CD4-positive, alpha-beta memory T cell (primary cell): Measurements from ENCODE around the gene TPD52L3. TPM values are rescaled to one million over a fixed set of nuclear protein-coding genes. Genes with fewer than 3 reads are reported as not detected.

Experiments used
- CTCF ChIA-PET: fragments of 350-600 bp; sonication (Branson Sonifier 250); formaldehyde crosslinking; loops from one replicate; lab custom pipeline; 2021; ENCODE audit warnings: inconsistent platforms; ENCODE audit not compliant: partially characterized antibody; lab: Charles Lee
- POLR2A ChIA-PET: fragments of 350-600 bp; sonication (Branson Sonifier 250); formaldehyde crosslinking; loops from one replicate; lab custom pipeline; 2021; ENCODE audit not compliant: partially characterized antibody; lab: Charles Lee
- DNase-seq, 5 donors: peaks; one replicate each; pipeline versions ENCODE4 v3.0.0 to v3.0.0-alpha.2; 2020 to 2022; ENCODE audit warnings: mixed read lengths in 1 of 5
- H3K27ac ChIP-seq: one replicate; pipeline ENCODE4 v1.7.0; 2013; ENCODE audit warnings: low read depth, low read length
- H3K27me3 ChIP-seq: 2 replicates; pipeline ENCODE4 v1.7.0; 2013; ENCODE audit warnings: mild to moderate bottlenecking, low read length, moderate library complexity; ENCODE audit not compliant: insufficient read depth
- H3K36me3 ChIP-seq: 2 replicates; pipeline ENCODE4 v1.7.0; 2013; ENCODE audit warnings: mild to moderate bottlenecking, low read length, moderate library complexity; ENCODE audit not compliant: insufficient read depth
- H3K4me1 ChIP-seq: 2 replicates; pipeline ENCODE4 v1.7.0; 2013; ENCODE audit warnings: mild to moderate bottlenecking, low read length, moderate library complexity; ENCODE audit not compliant: insufficient read depth
- H3K4me3 ChIP-seq, 2 donors: one replicate each; pipeline ENCODE4 v1.7.0; 2013; ENCODE audit warnings: low read length in 2 of 2, mild to moderate bottlenecking in 1 of 2
- H3K9me3 ChIP-seq, 2 donors: one replicate each; pipeline ENCODE4 v1.7.0; 2013; ENCODE audit warnings: low read length in 2 of 2, control low read depth in 1 of 2; ENCODE audit not compliant: control insufficient read depth in 1 of 2
- H3K27ac Mint-ChIP-seq, 7 donors: one replicate each; pipeline ENCODE4 v1.8.0; 2020 to 2021; ENCODE audit warnings: mixed read lengths in 7 of 7, mild to moderate bottlenecking in 6 of 7, inconsistent platforms in 3 of 7, moderate library complexity in 3 of 7
- H3K27me3 Mint-ChIP-seq, 2 donors: one replicate each; pipeline ENCODE4 v1.8.0; 2020 to 2021; ENCODE audit warnings: mixed read lengths in 2 of 2
- H3K36me3 Mint-ChIP-seq, 2 donors: one replicate each; pipeline ENCODE4 v1.8.0; 2020 to 2021; ENCODE audit warnings: mixed read lengths in 2 of 2, inconsistent platforms in 1 of 2, mild to moderate bottlenecking in 1 of 2
- H3K4me1 Mint-ChIP-seq, 4 donors: one replicate each; pipeline ENCODE4 v1.8.0; 2020 to 2021; ENCODE audit warnings: mixed read lengths in 4 of 4, mild to moderate bottlenecking in 1 of 4
- H3K4me3 Mint-ChIP-seq, 8 donors: one replicate each; pipeline ENCODE4 v1.8.0; 2020 to 2021; ENCODE audit warnings: mixed read lengths in 8 of 8, mild to moderate bottlenecking in 7 of 8, moderate library complexity in 6 of 8, inconsistent platforms in 3 of 8
- H3K9me3 Mint-ChIP-seq, 8 donors: one replicate each; pipeline ENCODE4 v1.8.0; 2020 to 2021; ENCODE audit warnings: mixed read lengths in 8 of 8, mild to moderate bottlenecking in 5 of 8, inconsistent platforms in 3 of 8, moderate library complexity in 1 of 8
- intact Hi-C: fragments of 100-400 bp; cut with micrococcal nuclease; formaldehyde crosslinking; loops from one replicate; pipeline ENCODE4 v1.15.1; 2023
- polyA plus RNA-seq, 2 donors: library from polyadenylated mRNA; unstranded; fragments of 300-500 nt; fragmentation: Illumina TruSeq; gene quantifications; one replicate each; pipeline ENCODE4 v1.2.3, GENCODE V29; 2021
- total RNA-seq, 2 experiments: library from RNA; stranded (reverse); gene quantifications; one replicate each; pipeline ENCODE4 v1.2.3, GENCODE V29; 2021

TPD52L3 gene
- total RNA-seq, result not detected
- polyA plus RNA-seq, result not detected

DNA sequence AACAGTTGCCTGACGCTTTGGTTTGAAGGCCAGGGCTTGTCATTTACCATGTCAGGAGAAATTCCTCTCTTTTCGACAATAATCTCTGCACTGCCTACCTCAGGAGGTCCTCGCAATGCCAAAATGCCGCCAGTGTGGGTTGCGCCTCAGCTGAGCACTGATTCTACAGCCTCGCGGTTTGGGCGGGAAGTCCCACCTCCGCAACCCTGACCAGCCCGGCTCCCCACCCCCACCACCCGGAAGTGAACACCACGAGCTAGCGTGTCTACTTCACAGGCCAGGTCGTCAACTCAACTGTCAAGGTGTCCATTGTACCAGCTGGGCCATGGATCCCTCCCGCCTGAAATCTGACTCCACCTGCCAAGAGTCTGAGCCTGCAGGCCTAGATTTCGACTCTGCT is at the start of gene TPD52L3:
Gene TPD52L3 (plus strand): TSS at position 273 of the 400 bp plus-strand sequence. CDS start 221 bp downstream, outside the sequence.
- no peak within 1 kb of the TSS for H3K27ac Mint-ChIP-seq
- intact Hi-C loops, result no loop called here
- peaks cover 16 to 22% of the 10 kb centered on the region in 2 donors for H3K27me3 Mint-ChIP-seq
- H3K9me3 ChIP-seq, result no peaks in the 10 kb centered on the region
- no peak within 1 kb of the TSS for H3K4me3 ChIP-seq
- POLR2A ChIA-PET, result no interaction called here
- no peaks in the 10 kb centered on the region for H3K36me3 Mint-ChIP-seq
- no peaks in the 10 kb centered on the region for H3K36me3 ChIP-seq
- H3K4me1 ChIP-seq, result no peaks in the 10 kb centered on the region
- H3K27ac ChIP-seq, result no peak within 1 kb of the TSS
- DNase-seq, result no peak
- H3K9me3 Mint-ChIP-seq, result peaks cover 0 to 8% (median 4%) of the 10 kb centered on the region in 8 donors
- no peaks in the 10 kb centered on the region for H3K27me3 ChIP-seq
- CTCF ChIA-PET, result no interaction called here
- H3K4me3 Mint-ChIP-seq, result no peak within 1 kb of the TSS
- no peaks in the 10 kb centered on the region for H3K4me1 Mint-ChIP-seq

DNA sequence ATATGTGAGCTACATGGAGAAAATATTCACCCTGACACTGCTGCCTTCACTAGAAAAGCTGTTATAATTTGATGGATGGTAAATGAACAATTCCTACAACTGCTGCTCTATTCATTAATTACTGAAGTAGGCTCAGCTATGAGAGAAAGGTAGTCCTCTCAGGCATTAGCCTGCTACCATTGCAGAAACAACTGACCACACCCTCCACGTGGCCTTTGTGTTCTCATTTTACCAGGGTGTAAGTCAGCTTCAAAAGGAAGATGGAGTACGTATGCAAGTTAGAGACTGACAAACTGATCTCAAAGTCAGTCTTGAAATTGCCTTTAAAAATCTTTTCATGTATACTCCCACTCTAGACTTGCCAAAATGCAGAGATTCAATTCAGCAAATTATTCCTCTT is 26.3 kb upstream of the TPD52L3 start:
- no peak overlapping the region for H3K4me3 Mint-ChIP-seq
- POLR2A ChIA-PET, result no interaction called here
- no peaks in the 10 kb centered on the region for H3K36me3 Mint-ChIP-seq

DNA sequence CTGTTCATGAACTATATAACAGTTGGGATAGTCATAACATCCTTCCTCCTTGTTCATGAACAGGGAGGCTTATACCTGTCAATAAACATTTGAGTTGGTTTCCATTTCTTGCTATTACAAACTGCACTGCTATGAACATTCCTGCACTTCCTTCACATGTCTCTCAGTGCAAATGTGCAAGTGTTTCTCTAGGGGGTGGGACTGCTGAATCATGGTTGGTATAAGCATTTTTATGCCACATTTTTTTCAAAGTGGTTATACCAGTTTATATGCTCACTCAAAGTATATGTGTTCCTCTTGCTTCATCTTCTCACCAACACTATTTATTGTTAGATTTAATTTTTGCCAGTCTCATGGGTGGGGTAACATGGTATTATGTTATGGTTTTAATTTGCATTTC is 25.8 kb upstream of the TPD52L3 start:
- Histone ChIP-seq H3K27me3 (no peaks in the 10 kb centered on the region), H3K9me3 (no peaks in the 10 kb centered on the region), H3K36me3 (no peaks in the 10 kb centered on the region), H3K27ac (no peak overlapping the region), H3K4me3 (no peak overlapping the region), H3K4me1 (no peaks in the 10 kb centered on the region)
- H3K27me3 Mint-ChIP-seq, result peaks cover 7 to 8% of the 10 kb centered on the region in 2 donors
- POLR2A ChIA-PET, result no interaction called here
- DNase-seq, result no peak
- intact Hi-C loops, result no loop called here
- no peak overlapping the region for H3K4me3 Mint-ChIP-seq
- CTCF ChIA-PET, result no interaction called here
- H3K9me3 Mint-ChIP-seq, result peaks cover 0 to 2% (median 0%) of the 10 kb centered on the region in 8 donors
- H3K27ac Mint-ChIP-seq, result no peak overlapping the region
- no peaks in the 10 kb centered on the region for H3K4me1 Mint-ChIP-seq
- H3K36me3 Mint-ChIP-seq, result no peaks in the 10 kb centered on the region

More for the DNA sequence above, 26.3 kb upstream of the TPD52L3 start:
- no peaks in the 10 kb centered on the region for H3K9me3 ChIP-seq
- no peaks in the 10 kb centered on the region for H3K4me1 Mint-ChIP-seq
- H3K4me1 ChIP-seq, result no peaks in the 10 kb centered on the region
- H3K9me3 Mint-ChIP-seq, result peaks cover 0 to 2% (median 0%) of the 10 kb centered on the region in 8 donors
- peaks cover 6% of the 10 kb centered on the region in 2 donors for H3K27me3 Mint-ChIP-seq
- H3K27ac Mint-ChIP-seq, result no peak overlapping the region
- DNase-seq, result no peak
- H3K36me3 ChIP-seq, result no peaks in the 10 kb centered on the region
- H3K4me3 ChIP-seq, result no peak overlapping the region
- no peak overlapping the region for H3K27ac ChIP-seq
- intact Hi-C loops, result no loop called here
- H3K27me3 ChIP-seq, result no peaks in the 10 kb centered on the region
- CTCF ChIA-PET, result no interaction called here

DNA sequence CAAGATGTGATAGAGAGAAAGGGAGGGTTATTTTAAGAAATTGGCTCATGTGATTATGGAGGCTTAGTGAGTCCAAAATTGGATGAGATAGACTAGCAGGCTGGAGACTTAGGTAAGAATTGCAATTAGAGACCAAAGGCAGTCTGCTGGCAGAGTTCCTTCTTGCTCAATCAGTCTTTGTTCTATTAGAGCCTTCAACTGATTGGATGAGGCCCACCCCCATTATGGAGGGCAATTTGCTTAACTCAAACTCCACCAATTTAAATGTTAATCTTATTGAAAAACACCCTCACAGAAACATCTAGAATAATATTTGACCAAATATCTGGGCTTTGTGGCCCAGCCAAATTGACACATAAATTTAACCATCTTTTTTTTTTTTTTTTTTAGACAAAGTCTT is 23.9 kb upstream of the TPD52L3 start:
- no peaks in the 10 kb centered on the region for H3K9me3 ChIP-seq
- POLR2A ChIA-PET, result no interaction called here
- intact Hi-C loops, result no loop called here
- H3K9me3 Mint-ChIP-seq, result peaks cover 0 to under 1% (median 0%) of the 10 kb centered on the region in 8 donors
- no peak overlapping the region for H3K4me3 ChIP-seq
- H3K4me3 Mint-ChIP-seq, result no peak overlapping the region
- H3K4me1 Mint-ChIP-seq, result no peaks in the 10 kb centered on the region
- H3K36me3 ChIP-seq, result no peaks in the 10 kb centered on the region
- H3K36me3 Mint-ChIP-seq, result no peaks in the 10 kb centered on the region
- no peak overlapping the region for H3K27ac Mint-ChIP-seq
- H3K27me3 Mint-ChIP-seq, result peaks cover 7 to 8% of the 10 kb centered on the region in 2 donors
- no peaks in the 10 kb centered on the region for H3K4me1 ChIP-seq
- no peak overlapping the region for H3K27ac ChIP-seq
- H3K27me3 ChIP-seq, result no peaks in the 10 kb centered on the region
- CTCF ChIA-PET, result interaction anchor here (1.5 kb wide), 1 partner anchor 249 kb away, joined by 5 read pairs; no protein-coding TSS in a partner anchor
- no peak for DNase-seq

DNA sequence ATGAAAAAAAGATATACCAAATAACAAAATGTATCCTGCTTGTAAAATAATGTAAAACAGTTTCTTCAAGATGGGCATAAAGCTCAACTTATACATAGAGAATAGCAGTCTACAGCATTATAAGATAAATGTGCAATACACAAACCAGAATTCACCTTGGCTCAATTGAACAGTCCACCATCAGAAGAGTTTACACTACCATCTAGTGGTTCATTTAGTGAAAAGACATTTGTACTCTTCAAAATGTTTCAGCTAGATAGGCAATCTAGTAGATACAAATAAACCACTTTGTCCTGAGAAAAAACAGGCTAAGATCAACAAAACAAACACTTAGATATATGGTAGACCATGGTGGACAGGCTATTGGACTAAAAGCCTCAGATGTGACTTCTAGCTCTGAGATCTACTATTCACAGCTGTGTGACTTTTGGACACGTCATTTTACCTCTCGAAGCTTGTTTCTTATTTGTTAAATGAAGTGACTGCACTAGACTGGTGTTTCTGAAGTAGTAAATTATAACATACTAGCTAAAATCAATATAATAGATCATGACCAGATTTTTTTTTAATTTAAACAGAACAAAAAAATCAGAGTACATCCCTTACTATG is 22.1 kb upstream of the TPD52L3 start:
- H3K27me3 Mint-ChIP-seq, result peaks cover 7 to 8% of the 10 kb centered on the region in 2 donors
- DNase-seq, result peak in 4 of 5 donors; percentile 5 to 13 (median 10)
- H3K4me1 Mint-ChIP-seq, result no peaks in the 10 kb centered on the region

DNA sequence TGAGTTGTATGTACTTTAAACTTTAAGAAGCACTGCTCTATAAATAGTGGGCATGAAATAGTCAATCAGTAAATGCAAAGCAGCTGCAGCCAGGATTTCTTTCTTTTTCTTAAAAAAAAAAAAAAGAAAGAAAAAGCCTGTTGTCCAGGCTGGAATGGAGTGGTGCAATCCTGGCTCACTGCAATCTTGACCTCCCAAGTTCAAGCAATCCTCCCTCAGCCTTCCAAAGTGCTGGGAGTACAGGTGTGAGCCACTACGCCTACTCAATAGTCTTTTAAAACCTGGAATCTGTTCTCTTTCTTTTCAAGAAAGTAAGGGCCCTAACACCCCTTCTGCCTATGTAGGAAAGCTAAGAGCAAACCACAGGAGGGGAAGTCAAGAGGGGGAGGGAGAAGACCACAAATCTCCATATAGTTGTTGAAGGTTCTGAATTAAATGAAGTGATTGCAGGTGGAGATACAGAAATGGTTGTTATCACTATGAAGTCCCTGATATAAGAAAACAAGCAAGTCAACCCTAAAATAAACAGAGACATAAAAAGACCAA is 20.6 kb upstream of the TPD52L3 start:
- DNase-seq, result no peak
- ChIA-PET POLR2A (no interaction called here), CTCF (interaction anchor here (2.1 to 3.2 kb wide), 3 partner anchors 17 to 421 kb away, joined by 5 to 27 read pairs (median 17); no protein-coding TSS in a partner anchor)
- H3K27ac Mint-ChIP-seq, result no peak overlapping the region
- no peak overlapping the region for H3K4me3 Mint-ChIP-seq
- no peak overlapping the region for H3K4me3 ChIP-seq
- no peaks in the 10 kb centered on the region for H3K9me3 ChIP-seq
- no peaks in the 10 kb centered on the region for H3K4me1 Mint-ChIP-seq
- H3K27me3 ChIP-seq, result peaks cover 10% of the 10 kb centered on the region
- no peak overlapping the region for H3K27ac ChIP-seq
- H3K9me3 Mint-ChIP-seq, result no peaks in the 10 kb centered on the region
- peaks cover 8% of the 10 kb centered on the region in 2 donors for H3K27me3 Mint-ChIP-seq
- intact Hi-C loops, result no loop called here
- H3K4me1 ChIP-seq, result no peaks in the 10 kb centered on the region
- no peaks in the 10 kb centered on the region for H3K36me3 Mint-ChIP-seq
- H3K36me3 ChIP-seq, result no peaks in the 10 kb centered on the region

More for the DNA sequence above, 22.1 kb upstream of the TPD52L3 start:
- ChIA-PET CTCF (interaction anchor here (0.6 to 3.2 kb wide), 10 partner anchors 10 to 574 kb away, joined by 3 to 27 read pairs (median 3); no protein-coding TSS in a partner anchor), POLR2A (no interaction called here)
- intact Hi-C loops, result loop anchor here (1.0 kb wide), 1 partner anchor 420 kb away; no protein-coding TSS in a partner anchor
- Histone ChIP-seq H3K36me3 (no peaks in the 10 kb centered on the region), H3K27me3 (peaks cover 10% of the 10 kb centered on the region), H3K27ac (no peak overlapping the region), H3K9me3 (no peaks in the 10 kb centered on the region), H3K4me1 (no peaks in the 10 kb centered on the region), H3K4me3 (no peak overlapping the region)
- no peaks in the 10 kb centered on the region for H3K9me3 Mint-ChIP-seq
- no peak overlapping the region for H3K27ac Mint-ChIP-seq
- no peak overlapping the region for H3K4me3 Mint-ChIP-seq
- H3K36me3 Mint-ChIP-seq, result no peaks in the 10 kb centered on the region

DNA sequence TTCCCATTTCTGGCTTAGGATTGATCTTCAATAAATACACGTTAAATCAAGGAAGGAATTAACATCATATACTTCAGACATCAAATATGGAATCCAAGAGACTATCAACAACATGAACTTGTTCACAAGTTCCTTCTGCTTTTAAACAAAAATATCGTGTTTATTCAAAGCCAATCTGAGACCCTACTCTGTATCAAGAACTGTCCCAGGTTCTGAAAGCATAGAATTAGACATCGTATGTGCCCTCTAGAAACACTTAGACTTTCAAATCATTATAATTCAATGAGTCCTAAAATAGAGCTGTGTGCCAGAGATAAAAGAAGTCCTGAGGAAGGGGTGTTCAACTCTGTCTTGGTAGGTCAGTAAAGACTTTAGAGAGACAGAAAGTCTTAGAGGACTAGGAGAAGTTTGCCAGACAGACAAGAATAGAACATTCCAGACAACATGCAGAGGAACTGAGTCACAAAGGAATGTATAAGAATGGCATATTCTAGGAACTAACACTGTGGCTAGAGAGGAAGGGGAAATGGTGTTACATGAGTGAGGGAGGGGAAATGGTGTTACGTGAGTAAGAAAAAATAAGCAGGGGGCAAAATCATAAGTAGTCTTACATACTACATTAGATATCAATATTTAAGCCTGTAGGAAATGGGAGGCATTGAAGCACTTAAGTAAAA is 2.9 kb downstream of the TPD52L3 start:
- H3K27ac ChIP-seq, result no peak overlapping the region
- no peaks in the 10 kb centered on the region for H3K4me1 ChIP-seq
- peaks cover 3 to 32% (median 23%) of the 10 kb centered on the region in 8 donors for H3K9me3 Mint-ChIP-seq
- H3K9me3 ChIP-seq, result no peaks in the 10 kb centered on the region
- H3K4me3 ChIP-seq, result no peak overlapping the region
- CTCF ChIA-PET, result no interaction called here
- no peak overlapping the region for H3K4me3 Mint-ChIP-seq
- peaks cover 15 to 21% of the 10 kb centered on the region in 2 donors for H3K27me3 Mint-ChIP-seq
- peaks cover 3 to 6% of the 10 kb centered on the region in 2 donors for H3K36me3 Mint-ChIP-seq
- H3K27me3 ChIP-seq, result no peaks in the 10 kb centered on the region
- H3K27ac Mint-ChIP-seq, result no peak overlapping the region
- H3K36me3 ChIP-seq, result no peaks in the 10 kb centered on the region
- no peak for DNase-seq
- POLR2A ChIA-PET, result no interaction called here
- no peaks in the 10 kb centered on the region for H3K4me1 Mint-ChIP-seq
- intact Hi-C loops, result no loop called here
